RWPE2 (cell line): ENCODE data around the gene HAPLN3.

Experiments used
- ATAC-seq: fragments of 200-7000 bp; cut with Tn5 transposase; 3 replicates; pipeline ENCODE4 v1.9.1; 2021; ENCODE audit warnings: low read depth
- DNase-seq: peaks from one replicate; pipeline ENCODE4 v3.0.0-alpha.2; 2020; ENCODE audit warnings: low spot score
- H3K27ac ChIP-seq: fragments of 450-650 bp; 2 replicates; pipeline ENCODE4 v1.5.1; 2017; ENCODE audit warnings: mild to moderate bottlenecking; ENCODE audit not compliant: poor library complexity, severe bottlenecking
- H3K27me3 ChIP-seq: fragments of 250-450 bp; sonication (Bioruptor Pico); 2 replicates; pipeline ENCODE4 v1.5.1; 2021; ENCODE audit warnings: mild to moderate bottlenecking, moderate library complexity; ENCODE audit not compliant: insufficient read depth, poor library complexity, severe bottlenecking
- H3K36me3 ChIP-seq: fragments of 250-450 bp; sonication (Bioruptor Pico); 2 replicates; pipeline ENCODE4 v1.5.1; 2020; ENCODE audit warnings: low read depth, mild to moderate bottlenecking, moderate library complexity
- H3K4me1 ChIP-seq: fragments of 250-450 bp; sonication (Bioruptor Pico); 2 replicates; pipeline ENCODE4 v1.5.1; 2021; ENCODE audit warnings: mild to moderate bottlenecking, moderate library complexity; ENCODE audit not compliant: insufficient read depth, poor library complexity, severe bottlenecking
- H3K4me3 ChIP-seq: fragments of 250-450 bp; sonication (Bioruptor Pico); 2 replicates; pipeline ENCODE4 v1.5.1; 2021; ENCODE audit warnings: mild to moderate bottlenecking, moderate library complexity; ENCODE audit not compliant: severe bottlenecking
- H3K9me3 ChIP-seq: fragments of 250-450 bp; sonication (Bioruptor Pico); 2 replicates; pipeline ENCODE4 v1.5.1; 2021; ENCODE audit warnings: mild to moderate bottlenecking, moderate library complexity; ENCODE audit not compliant: severe bottlenecking
- TF ChIP-seq, protein P1 (sequence below): fragments of 450-650 bp; IDR thresholded peaks from one replicate; pipeline ENCODE4 v1.5.1; 2017; ENCODE audit warnings: mild to moderate bottlenecking, moderate library complexity; ENCODE audit not compliant: poor library complexity, severe bottlenecking

HAPLN3 gene

DNA sequence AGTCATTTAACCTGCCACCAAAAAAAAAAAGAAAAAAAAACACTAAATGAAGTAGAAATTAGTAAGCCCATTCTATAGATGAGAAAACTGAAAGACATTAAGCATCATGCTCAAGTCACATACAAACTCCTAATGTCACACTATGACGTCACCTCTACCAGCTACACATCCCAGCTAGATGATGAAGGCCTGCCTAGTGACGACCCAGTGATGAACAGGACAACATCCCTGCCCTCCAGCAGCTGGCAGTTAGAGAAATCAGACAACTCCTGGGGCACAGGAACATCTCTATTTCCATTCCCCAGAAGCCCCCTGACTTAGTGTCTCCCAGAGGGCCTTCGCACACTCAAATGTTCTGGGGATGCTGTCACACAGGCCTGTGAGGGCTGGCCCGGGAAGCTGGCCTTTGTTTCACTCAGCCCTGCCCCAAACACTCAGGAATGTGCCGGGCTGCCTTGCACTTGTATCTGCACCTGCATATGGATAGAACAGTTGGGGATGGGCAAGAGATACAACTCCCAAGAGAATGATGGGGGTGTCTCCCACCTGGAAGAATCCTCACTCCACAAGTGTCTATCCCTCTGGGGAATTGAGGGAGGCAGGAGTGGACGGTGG is 7.0 kb upstream of the HAPLN3 start:
- TF ChIP-seq, protein P1, sequence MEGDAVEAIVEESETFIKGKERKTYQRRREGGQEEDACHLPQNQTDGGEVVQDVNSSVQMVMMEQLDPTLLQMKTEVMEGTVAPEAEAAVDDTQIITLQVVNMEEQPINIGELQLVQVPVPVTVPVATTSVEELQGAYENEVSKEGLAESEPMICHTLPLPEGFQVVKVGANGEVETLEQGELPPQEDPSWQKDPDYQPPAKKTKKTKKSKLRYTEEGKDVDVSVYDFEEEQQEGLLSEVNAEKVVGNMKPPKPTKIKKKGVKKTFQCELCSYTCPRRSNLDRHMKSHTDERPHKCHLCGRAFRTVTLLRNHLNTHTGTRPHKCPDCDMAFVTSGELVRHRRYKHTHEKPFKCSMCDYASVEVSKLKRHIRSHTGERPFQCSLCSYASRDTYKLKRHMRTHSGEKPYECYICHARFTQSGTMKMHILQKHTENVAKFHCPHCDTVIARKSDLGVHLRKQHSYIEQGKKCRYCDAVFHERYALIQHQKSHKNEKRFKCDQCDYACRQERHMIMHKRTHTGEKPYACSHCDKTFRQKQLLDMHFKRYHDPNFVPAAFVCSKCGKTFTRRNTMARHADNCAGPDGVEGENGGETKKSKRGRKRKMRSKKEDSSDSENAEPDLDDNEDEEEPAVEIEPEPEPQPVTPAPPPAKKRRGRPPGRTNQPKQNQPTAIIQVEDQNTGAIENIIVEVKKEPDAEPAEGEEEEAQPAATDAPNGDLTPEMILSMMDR = no peak
- no peaks in the 10 kb centered on the region for H3K9me3 ChIP-seq
- H3K27me3 ChIP-seq = no peaks in the 10 kb centered on the region
- H3K4me3 ChIP-seq = no peak overlapping the region
- no peaks in the 10 kb centered on the region for H3K4me1 ChIP-seq
- ATAC-seq = no peak
- DNase-seq = peak; percentile 61
- H3K36me3 ChIP-seq = peaks cover 56% of the 10 kb centered on the region
- no peak overlapping the region for H3K27ac ChIP-seq

DNA sequence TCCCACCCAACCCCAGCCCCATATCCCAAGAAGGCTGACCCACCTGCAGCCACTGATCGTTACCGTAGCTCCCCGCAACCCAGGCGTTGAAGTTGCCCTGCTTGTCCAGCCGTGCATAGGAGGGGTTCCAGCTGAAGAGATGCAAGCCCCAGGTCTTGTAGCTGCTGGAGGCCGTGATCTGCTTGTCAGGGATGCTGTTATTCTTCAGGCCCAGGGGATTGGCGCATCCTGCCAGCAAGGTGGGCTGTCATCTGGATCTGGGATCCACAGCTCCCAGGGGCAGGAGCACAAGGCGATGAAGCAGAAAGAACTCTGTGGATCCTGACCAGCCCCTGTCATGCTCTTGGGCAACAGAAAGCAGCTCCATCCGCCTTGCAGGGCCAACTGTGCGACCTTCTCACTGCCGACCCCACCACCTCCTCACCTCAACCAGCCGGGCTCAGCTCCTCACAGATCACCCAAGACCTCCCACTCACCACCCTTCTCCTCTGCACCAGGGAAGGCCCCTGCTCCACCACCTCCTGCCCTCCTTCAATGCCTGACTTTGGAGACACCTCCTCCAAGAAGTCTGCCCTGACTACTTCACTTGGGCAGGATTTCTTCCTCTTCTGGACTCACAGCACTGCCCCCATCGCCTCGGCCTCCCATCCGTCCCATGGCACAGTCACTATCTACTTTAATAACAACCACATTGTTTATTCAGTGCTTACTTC is 6.3 kb upstream of the HAPLN3 start:
- H3K4me3 ChIP-seq = no peak overlapping the region
- TF ChIP-seq, protein P1 = no peak
- H3K9me3 ChIP-seq = no peaks in the 10 kb centered on the region
- no peak overlapping the region for H3K27ac ChIP-seq
- no peaks in the 10 kb centered on the region for H3K27me3 ChIP-seq
- DNase-seq (peak; percentile 67), ATAC-seq (no peak)
- peaks cover 54% of the 10 kb centered on the region for H3K36me3 ChIP-seq
- H3K4me1 ChIP-seq = no peaks in the 10 kb centered on the region

DNA sequence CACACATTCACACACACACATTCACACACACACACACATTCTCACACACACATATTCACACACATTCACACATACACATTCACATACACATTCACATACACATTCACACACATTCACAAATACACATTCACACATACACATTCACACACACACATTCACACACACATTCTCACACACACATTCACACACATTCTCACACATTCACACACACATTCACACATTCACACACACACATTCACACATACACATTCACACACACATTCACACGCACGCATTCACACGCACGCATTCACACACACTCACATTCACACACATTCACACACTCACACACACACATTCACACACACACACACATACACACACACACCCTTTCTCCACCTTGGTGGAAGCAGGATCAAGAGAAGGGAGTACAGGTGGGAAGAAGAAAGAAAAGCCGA is 5.7 kb upstream of the HAPLN3 start:
- H3K27ac ChIP-seq = no peak overlapping the region
- DNase-seq (no peak), ATAC-seq (no peak)
- TF ChIP-seq, protein P1 = no peak
- H3K36me3 ChIP-seq = peaks cover 47% of the 10 kb centered on the region
- no peaks in the 10 kb centered on the region for H3K4me1 ChIP-seq
- H3K9me3 ChIP-seq = no peaks in the 10 kb centered on the region
- no peak overlapping the region for H3K4me3 ChIP-seq
- H3K27me3 ChIP-seq = no peaks in the 10 kb centered on the region

DNA sequence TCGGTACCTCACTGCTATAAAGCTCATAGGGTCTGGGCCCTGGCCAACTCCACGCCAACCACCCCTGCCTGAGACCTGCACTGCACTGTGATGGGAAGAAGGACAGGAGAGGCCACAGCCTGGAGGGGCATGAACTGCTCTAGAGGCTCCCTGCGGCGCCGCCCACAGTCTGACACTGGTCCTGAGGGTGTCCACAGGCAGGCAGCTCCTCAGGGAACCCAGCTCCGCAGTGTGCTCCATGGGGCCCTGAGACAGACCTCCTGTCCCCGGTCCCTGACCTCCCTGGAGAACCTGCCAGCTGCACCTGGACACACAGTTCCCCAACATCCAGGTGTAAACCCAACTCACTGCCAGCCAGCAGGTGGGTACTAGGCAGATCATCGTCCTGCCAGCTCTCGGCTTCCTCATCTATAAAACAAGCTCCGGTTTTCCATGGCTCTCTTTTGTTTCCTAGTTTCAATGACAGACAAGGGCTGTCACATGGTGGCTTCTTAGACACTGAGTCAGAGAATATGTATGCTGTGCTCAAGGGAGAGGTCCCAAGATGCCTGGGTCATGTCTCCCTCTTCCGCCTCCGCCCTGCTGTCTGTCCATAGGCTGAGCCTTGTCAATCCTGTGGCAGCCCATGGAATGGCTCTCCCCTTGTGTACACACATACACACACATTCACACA is 5.1 kb upstream of the HAPLN3 start:
- no peak for ATAC-seq
- no peaks in the 10 kb centered on the region for H3K27me3 ChIP-seq
- H3K9me3 ChIP-seq = no peaks in the 10 kb centered on the region
- DNase-seq = peak; percentile 66
- no peak overlapping the region for H3K4me3 ChIP-seq
- H3K27ac ChIP-seq = no peak overlapping the region
- no peaks in the 10 kb centered on the region for H3K4me1 ChIP-seq
- H3K36me3 ChIP-seq = peaks cover 42% of the 10 kb centered on the region
- TF ChIP-seq, protein P1 = no peak
